Suppressor macrophage (primary cell): ENCODE data around the gene ABLIM1.
A peak's percentile ranks its signal among the peaks of the same experiment; 100 is the strongest.

Experiments
- DNase-seq, 4 experiments: peaks; one replicate each; pipeline ENCODE4 v3.0.0-alpha.2; 2020 to 2022

Gene ABLIM1

GRCh38 chr10:114623155-114623554, 34.9 kb downstream of the ABLIM1 start:
- no peak for DNase-seq

GRCh38 chr10:114618722-114619121, 39.4 kb downstream of the ABLIM1 start:
- no peak for DNase-seq

GRCh38 chr10:114616516-114616915, 41.6 kb downstream of the ABLIM1 start:
- DNase-seq: no peak

GRCh38 chr10:114616103-114616502, 42.0 kb downstream of the ABLIM1 start:
- no peak for DNase-seq

GRCh38 chr10:114615600-114616007, 42.5 kb downstream of the ABLIM1 start:
- DNase-seq: no peak

GRCh38 chr10:114613237-114613979, 44.7 kb downstream of the ABLIM1 start:
- DNase-seq: no peak

- peak in 3 of 4 experiments; percentile 21 to 51 (median 22) for DNase-seq
These were observed 46.5 kb downstream of the ABLIM1 start for GRCh38 chr10:114611617-114612016.

- no peak for DNase-seq
These were observed 48.3 kb downstream of the ABLIM1 start for GRCh38 chr10:114609518-114610426.

GRCh38 chr10:114607358-114607998, 50.6 kb downstream of the ABLIM1 start:
- no peak for DNase-seq

GRCh38 chr10:114605155-114605797, 52.8 kb downstream of the ABLIM1 start:
- no peak for DNase-seq

GRCh38 chr10:114604357-114605130, 53.5 kb downstream of the ABLIM1 start:
- no peak for DNase-seq

- peak in 3 of 4 experiments; percentile 12 to 17 (median 16) for DNase-seq
These were observed 54.1 kb downstream of the ABLIM1 start for GRCh38 chr10:114603948-114604347.

- DNase-seq: no peak
These were observed 54.8 kb downstream of the ABLIM1 start for GRCh38 chr10:114603303-114603702.

GRCh38 chr10:114600057-114600456, 58.0 kb downstream of the ABLIM1 start:
- no peak for DNase-seq

GRCh38 chr10:114596793-114597192, 61.3 kb downstream of the ABLIM1 start:
- DNase-seq: no peak

GRCh38 chr10:114593816-114594468, 64.1 kb downstream of the ABLIM1 start:
- no peak for DNase-seq

GRCh38 chr10:114593240-114593792, 64.8 kb downstream of the ABLIM1 start:
- DNase-seq: no peak

GRCh38 chr10:114590993-114591392, 67.1 kb downstream of the ABLIM1 start:
- DNase-seq: no peak

- DNase-seq: no peak
These were observed 73.7 kb downstream of the ABLIM1 start for GRCh38 chr10:114584419-114584818.

- DNase-seq: no peak
These were observed 77.0 kb downstream of the ABLIM1 start for GRCh38 chr10:114581071-114581470.

GRCh38 chr10:114577133-114577532, 80.9 kb downstream of the ABLIM1 start:
- peak in 3 of 4 experiments; percentile 6 to 46 (median 8) for DNase-seq
